NB4 (cell line): ENCODE data around the gene ICAM1.
A peak's percentile ranks its signal among the peaks of the same experiment; 100 is the strongest.

Experiments used
- DNase-seq: peaks from one replicate; pipeline ENCODE4 v3.0.0; 2010; ENCODE audit warnings: low read depth
- H3K4me3 ChIP-seq: one replicate; pipeline ENCODE4 v1.5.1; 2011; ENCODE audit warnings: mild to moderate bottlenecking, low read depth, low read length, moderate library complexity
- MYC ChIP-seq: IDR thresholded peaks from 2 replicates; pipeline ENCODE4 v1.6.1; 2011; ENCODE audit warnings: low read depth, low read length
- POLR2A ChIP-seq: IDR thresholded peaks from 2 replicates; pipeline ENCODE4 v1.6.1; 2011; ENCODE audit warnings: mild to moderate bottlenecking; ENCODE audit not compliant: insufficient read length; ENCODE audit errors: extremely low read depth
- TF ChIP-seq, protein P1 (sequence below): IDR thresholded peaks from one replicate; pipeline ENCODE4 v1.5.1; 2012; ENCODE audit warnings: low read depth, low read length
- TF ChIP-seq, protein P2 (sequence below): IDR thresholded peaks from 2 replicates; pipeline ENCODE4 v1.6.1; 2011; ENCODE audit warnings: low read depth, low read length

ICAM1 gene

DNA sequence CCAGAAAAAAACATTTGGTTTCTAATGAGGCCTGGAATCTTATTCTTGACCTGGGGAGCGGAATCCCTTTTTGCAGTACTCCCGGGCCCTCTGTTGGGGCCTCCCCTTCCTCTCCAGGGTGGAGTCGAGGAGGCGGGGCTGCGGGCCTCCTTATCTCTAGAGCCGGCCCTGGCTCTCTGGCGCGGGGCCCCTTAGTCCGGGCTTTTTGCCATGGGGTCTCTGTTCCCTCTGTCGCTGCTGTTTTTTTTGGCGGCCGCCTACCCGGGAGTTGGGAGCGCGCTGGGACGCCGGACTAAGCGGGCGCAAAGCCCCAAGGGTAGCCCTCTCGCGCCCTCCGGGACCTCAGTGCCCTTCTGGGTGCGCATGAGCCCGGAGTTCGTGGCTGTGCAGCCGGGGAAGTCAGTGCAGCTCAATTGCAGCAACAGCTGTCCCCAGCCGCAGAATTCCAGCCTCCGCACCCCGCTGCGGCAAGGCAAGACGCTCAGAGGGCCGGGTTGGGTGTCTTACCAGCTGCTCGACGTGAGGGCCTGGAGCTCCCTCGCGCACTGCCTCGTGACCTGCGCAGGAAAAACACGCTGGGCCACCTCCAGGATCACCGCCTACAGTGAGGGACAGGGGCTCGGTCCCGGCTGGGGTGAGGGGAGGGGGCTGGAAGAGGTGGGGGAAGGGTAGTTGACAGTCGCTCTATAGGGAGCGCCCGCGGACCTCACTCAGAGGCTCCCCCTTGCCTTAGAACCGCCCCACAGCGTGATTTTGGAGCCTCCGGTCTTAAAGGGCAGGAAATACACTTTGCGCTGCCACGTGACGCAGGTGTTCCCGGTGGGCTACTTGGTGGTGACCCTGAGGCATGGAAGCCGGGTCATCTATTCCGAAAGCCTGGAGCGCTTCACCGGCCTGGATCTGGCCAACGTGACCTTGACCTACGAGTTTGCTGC lies 16.1 kb downstream of the ICAM1 start, which contains the start of gene ICAM4:
ICAM4 (plus strand) TSS at position 153 of the 935 bp plus-strand sequence; CDS start at position 211, 58 bp downstream.
- DNase-seq = peak; percentile 99

DNA sequence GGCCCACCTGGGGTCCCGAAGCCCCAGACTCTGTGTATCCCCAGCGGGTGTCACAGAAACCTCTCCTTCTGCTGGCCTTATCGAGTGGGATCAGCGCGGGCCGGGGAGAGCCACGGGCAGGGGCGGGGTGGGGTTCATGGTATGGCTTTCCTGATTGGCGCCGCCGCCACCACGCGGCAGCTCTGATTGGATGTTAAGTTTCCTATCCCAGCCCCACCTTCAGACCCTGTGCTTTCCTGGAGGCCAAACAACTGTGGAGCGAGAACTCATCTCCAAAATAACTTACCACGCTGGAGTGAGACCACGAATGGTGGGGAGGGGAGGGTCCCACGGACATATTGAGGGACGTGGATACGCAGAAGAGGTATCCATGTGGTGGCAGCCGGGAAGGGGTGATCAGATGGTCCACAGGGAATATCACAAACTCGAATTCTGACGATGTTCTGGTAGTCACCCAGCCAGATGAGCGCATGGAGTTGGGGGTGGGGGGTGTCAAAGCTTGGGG lies 17.8 kb downstream of the ICAM1 start:
- no peak overlapping the region for H3K4me3 ChIP-seq
- DNase-seq = peak; percentile 70
- TF ChIP-seq MYC (no peak), POLR2A (no peak)
- TF ChIP-seq, protein P1, sequence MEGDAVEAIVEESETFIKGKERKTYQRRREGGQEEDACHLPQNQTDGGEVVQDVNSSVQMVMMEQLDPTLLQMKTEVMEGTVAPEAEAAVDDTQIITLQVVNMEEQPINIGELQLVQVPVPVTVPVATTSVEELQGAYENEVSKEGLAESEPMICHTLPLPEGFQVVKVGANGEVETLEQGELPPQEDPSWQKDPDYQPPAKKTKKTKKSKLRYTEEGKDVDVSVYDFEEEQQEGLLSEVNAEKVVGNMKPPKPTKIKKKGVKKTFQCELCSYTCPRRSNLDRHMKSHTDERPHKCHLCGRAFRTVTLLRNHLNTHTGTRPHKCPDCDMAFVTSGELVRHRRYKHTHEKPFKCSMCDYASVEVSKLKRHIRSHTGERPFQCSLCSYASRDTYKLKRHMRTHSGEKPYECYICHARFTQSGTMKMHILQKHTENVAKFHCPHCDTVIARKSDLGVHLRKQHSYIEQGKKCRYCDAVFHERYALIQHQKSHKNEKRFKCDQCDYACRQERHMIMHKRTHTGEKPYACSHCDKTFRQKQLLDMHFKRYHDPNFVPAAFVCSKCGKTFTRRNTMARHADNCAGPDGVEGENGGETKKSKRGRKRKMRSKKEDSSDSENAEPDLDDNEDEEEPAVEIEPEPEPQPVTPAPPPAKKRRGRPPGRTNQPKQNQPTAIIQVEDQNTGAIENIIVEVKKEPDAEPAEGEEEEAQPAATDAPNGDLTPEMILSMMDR = no peak
- TF ChIP-seq, protein P2, sequence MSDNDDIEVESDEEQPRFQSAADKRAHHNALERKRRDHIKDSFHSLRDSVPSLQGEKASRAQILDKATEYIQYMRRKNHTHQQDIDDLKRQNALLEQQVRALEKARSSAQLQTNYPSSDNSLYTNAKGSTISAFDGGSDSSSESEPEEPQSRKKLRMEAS = no peak

More for the DNA sequence above, 16.1 kb downstream of the ICAM1 start, which contains the start of gene ICAM4:
- TF ChIP-seq POLR2A = no peak
- TF ChIP-seq, protein P1 = peak; percentile 30
- H3K4me3 ChIP-seq = peak within 1 kb of the TSS; percentile 42

DNA sequence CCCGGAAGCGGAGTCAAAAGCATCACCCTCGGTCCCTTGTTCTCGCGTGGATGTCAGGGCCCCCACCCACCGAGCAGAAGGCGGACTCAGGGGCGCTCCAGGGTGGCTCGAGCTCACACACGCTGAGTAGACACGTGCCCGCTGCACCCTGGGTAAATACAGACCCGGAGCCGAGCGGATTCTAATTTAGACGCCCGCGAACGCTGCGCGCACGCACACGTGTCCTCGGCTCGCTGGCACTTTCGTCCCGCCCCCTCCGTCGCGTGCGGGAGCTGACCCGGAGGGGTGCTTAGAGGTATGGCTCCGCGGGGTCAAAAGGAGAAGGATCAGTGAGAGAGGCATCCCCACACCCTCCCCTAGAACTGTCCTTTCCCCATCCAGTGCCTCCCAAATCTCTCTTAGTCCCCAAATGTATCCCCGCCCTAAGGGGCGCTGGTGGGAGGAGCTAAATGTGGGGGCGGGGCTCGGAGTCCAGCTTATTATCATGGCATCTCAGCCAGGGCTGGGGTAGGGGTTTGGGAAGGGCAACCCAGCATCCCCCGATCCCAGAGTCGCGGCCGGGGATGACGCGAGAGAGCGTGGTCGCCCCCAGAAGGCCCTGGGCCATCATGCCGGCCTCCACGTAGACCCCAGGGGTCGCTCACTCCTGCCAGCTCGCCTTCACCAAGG lies 18.4 kb downstream of the ICAM1 start:
- peak; percentile 80 for DNase-seq
- no peak overlapping the region for H3K4me3 ChIP-seq
- TF ChIP-seq, protein P1 = no peak
- TF ChIP-seq MYC = no peak
- TF ChIP-seq POLR2A = no peak
- TF ChIP-seq, protein P2 = no peak

DNA sequence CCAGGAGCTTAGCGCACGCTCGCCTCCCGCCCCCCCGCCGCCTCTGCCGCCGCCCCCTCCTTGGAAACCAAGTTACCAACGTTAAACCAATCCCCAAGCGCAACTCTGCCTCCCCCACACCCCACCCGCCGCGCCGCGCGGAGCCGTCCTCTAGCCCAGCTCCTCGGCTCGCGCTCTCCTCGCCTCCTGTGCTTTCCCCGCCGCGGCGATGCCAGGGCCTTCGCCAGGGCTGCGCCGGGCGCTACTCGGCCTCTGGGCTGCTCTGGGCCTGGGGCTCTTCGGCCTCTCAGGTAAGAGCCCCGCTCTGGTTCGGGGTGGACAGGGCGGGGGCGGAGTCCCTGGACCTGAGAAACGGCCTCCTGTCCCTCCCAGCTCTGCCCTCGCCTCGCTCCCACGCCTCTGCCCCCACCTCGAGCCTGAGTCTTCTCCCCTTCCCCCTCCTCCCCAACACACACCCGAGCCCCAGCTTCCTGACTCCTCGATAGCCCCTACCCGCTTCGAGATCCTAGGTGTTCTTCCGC lies 19.0 kb downstream of the ICAM1 start, which contains the start of gene ICAM5:
ICAM5 (plus strand) TSS at position 117 of the 521 bp plus-strand sequence; CDS start at position 209, 92 bp downstream.
- TF ChIP-seq, protein P1 = no peak
- peak; percentile 81 for DNase-seq
- no peak within 1 kb of the TSS for H3K4me3 ChIP-seq

DNA sequence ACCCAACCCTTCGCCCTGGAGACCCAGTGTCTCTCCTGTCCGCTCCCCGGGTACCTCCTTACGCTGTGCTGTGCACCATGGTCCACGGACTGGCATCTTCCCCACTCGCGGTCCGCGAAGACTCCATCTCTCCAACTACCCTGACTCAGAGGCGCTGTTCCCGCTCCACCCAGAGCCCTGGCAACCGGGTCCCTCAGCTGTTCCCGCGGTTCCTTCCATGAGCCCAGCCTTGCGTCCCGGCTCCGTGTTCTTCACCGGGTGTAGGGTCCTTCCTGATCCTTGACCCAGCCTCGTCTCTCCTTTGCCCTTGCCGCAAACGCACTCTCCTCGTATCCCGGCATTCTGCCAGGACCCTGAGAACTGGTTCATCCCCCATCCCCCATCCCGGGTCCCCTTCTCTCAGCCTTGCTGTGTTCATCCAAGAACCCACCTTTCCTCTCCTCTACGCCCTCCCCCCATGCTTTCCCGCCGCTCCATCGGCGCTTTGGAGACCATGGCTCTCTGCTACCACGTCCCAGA lies 19.5 kb downstream of the ICAM1 start:
- TF ChIP-seq MYC = no peak
- TF ChIP-seq, protein P2 = no peak
- TF ChIP-seq POLR2A = no peak
- TF ChIP-seq, protein P1 = no peak
- peak; percentile 62 for DNase-seq
- H3K4me3 ChIP-seq = no peak overlapping the region
